ENCODE results near the gene MGAT5.

- TF ChIP-seq CTCF (IDR thresholded peaks at IDR 0.05) (no peak), POLR2A (IDR thresholded peaks at IDR 0.05) (no peak)
Measured at GRCh38 chr2:134244587-134244986, 9.3 kb upstream of the MGAT5 start.
